Uterus (tissue), 4 donors: ENCODE results near the gene LHX6. TPM values are rescaled to one million over a fixed set of nuclear protein-coding genes. Genes with fewer than 3 reads are reported as not detected.

ENCODE experiments used
- DNase-seq, 2 donors: peaks; one replicate each; pipeline ENCODE4 v3.0.0-alpha.2; 2019 to 2020
- H3K27ac ChIP-seq, 2 donors: fragments of 200-600 bp; sonication (generic); 1 replicate in 1 of 2; 2 replicates in 1 of 2; pipeline ENCODE4 v1.5.1; 2016 to 2018
- H3K27me3 ChIP-seq, 2 donors: fragments of 200-600 bp; sonication (generic); one replicate each; pipeline ENCODE4 v1.5.1; 2018 to 2019; ENCODE audit warnings: control low read depth in 1 of 2
- H3K36me3 ChIP-seq, 2 donors: fragments of 200-600 bp; sonication (generic); one replicate each; pipeline ENCODE4 v1.5.1; 2019; ENCODE audit warnings: control low read depth in 1 of 2
- H3K4me1 ChIP-seq, 2 donors: fragments of 200-600 bp; sonication (generic); one replicate each; pipeline ENCODE4 v1.5.1; 2018 to 2019; ENCODE audit warnings: control low read depth in 1 of 2
- H3K4me3 ChIP-seq, 2 donors: fragments of 200-600 bp; sonication (generic); 1 replicate in 1 of 2; 2 replicates in 1 of 2; pipeline ENCODE4 v1.5.1; 2018 to 2019; ENCODE audit warnings: mild to moderate bottlenecking in 1 of 2
- H3K9me3 ChIP-seq, 2 donors: fragments of 200-600 bp; sonication (generic); one replicate each; pipeline ENCODE4 v1.5.1; 2019; ENCODE audit warnings: control low read depth in 1 of 2
- POLR2A ChIP-seq, 2 donors: fragments of 450-650 bp; IDR thresholded peaks; one replicate each; pipeline ENCODE4 v1.6.1; 2016; ENCODE audit warnings: antibody characterized with exemption in 2 of 2, mild to moderate bottlenecking in 1 of 2, moderate library complexity in 1 of 2
- intact Hi-C: fragments of 100-400 bp; cut with DNase I; formaldehyde crosslinking; loops from one replicate; pipeline ENCODE4 v1.15.1; 2023; ENCODE audit warnings: low total_unique reads
- total RNA-seq, 4 donors: library from RNA; depleted of rRNA in 3 of 4; stranded (reverse); fragments of >200 nt in 3 of 4; gene quantifications; one replicate each; pipeline versions ENCODE4 v1.1.0 to v1.2.4, GENCODE V29; 2014 to 2023
- TF ChIP-seq, protein P1 (sequence below), 4 experiments: fragments of 200-600 bp in 2 of 4; fragments of 450-650 bp in 2 of 4; sonication (generic) in 2 of 4; IDR thresholded peaks; one replicate each; pipeline ENCODE4 v1.5.1; 2016 to 2019; ENCODE audit warnings: antibody characterized with exemption in 4 of 4, mild to moderate bottlenecking in 2 of 4, moderate library complexity in 1 of 4
- donor health status: DM: yes; HTN: yes; CAD: no.

The LHX6 gene
- total RNA-seq, 4 donors from 2014 or later = 3.1 to 20.2 (median 12.2) TPM

DNA sequence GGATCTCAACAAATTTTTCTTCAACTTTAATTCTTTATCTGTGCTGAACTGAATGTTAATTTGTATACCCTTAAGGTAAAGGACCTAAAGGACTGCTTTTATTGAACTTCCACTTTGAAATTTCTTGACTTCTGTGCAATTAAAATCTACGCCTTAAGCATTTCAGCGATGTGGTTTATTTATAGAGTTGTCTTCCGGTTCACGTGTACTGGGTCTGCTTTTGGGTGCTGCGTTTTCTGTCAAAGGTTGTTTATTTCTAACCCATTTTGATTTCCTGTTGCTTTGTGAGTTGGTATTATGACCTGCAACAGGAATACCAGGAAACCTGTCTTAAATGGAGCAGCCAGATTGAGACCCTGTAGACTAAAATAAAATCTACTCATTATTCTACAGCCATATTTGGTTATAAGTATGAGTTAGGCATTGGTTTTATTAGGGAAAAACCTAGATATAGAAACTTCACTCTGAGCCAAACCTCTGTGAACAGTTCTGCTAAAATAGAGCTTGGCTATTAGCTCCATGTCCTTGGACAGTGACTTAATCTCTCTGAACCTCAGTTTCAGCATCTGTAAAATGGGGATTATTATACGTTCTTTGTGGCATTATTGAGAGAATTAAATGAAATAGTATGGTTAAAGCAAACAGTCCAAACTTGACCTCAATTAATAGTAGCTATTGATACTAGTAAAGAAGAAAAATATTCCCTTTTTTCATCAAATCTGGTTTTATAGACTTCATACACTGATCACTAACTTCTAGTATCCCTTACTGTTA, 39.5 kb upstream of the LHX6 start:
- Histone ChIP-seq H3K36me3 (no peaks in the 10 kb centered on the region), H3K27me3 (no peaks in the 10 kb centered on the region), H3K4me3 (no peak overlapping the region), H3K9me3 (no peaks in the 10 kb centered on the region), H3K27ac (no peak overlapping the region), H3K4me1 (peaks cover 9 to 10% of the 10 kb centered on the region in 2 donors)
- no peak for TF ChIP-seq POLR2A (IDR thresholded peaks at IDR 0.05)
- TF ChIP-seq, protein P1, sequence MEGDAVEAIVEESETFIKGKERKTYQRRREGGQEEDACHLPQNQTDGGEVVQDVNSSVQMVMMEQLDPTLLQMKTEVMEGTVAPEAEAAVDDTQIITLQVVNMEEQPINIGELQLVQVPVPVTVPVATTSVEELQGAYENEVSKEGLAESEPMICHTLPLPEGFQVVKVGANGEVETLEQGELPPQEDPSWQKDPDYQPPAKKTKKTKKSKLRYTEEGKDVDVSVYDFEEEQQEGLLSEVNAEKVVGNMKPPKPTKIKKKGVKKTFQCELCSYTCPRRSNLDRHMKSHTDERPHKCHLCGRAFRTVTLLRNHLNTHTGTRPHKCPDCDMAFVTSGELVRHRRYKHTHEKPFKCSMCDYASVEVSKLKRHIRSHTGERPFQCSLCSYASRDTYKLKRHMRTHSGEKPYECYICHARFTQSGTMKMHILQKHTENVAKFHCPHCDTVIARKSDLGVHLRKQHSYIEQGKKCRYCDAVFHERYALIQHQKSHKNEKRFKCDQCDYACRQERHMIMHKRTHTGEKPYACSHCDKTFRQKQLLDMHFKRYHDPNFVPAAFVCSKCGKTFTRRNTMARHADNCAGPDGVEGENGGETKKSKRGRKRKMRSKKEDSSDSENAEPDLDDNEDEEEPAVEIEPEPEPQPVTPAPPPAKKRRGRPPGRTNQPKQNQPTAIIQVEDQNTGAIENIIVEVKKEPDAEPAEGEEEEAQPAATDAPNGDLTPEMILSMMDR (IDR thresholded peaks at IDR 0.05) = no peak
- intact Hi-C loops = no loop called here
- DNase-seq = no peak

DNA sequence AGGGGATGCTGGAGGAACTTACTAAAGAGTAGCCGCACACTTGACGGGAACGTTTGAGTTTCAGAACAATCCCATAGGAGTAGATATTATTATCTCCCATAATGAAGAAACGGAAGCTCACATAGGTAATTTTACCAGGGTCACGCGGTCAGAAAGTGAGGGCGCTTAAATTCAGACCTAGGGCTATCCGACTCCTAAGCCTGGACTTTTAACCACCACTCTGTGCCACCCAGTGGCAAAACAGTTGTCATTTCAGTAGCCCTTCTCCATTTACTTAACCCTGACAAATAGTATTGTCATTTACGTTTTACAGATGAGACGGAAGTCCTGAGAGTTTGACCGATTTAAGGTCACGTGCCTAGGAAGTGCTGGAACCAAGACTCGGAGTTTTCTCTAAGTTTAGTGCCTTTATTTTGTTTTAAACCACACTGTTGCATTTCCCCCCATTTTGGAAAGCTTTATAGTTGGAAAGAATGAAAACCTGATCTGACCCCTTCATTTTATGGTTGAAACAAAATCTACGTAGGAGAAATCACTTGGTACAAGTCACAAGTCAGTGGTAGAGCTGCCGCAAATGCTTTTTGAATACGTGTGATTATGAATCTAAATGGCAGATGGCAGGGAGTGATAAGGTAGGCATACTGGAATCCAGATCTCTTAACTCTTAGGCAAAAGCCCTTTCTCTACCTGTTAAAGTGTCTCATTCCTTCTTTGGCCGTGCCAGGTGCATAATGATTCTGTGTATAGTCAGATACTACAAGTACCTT, 36.6 kb upstream of the LHX6 start:
- Histone ChIP-seq H3K27me3 (no peaks in the 10 kb centered on the region), H3K9me3 (no peaks in the 10 kb centered on the region), H3K27ac (peak overlapping the region; percentile 83 to 92), H3K4me3 (peak overlapping the region; percentile 59 to 92), H3K4me1 (peaks cover 15 to 24% of the 10 kb centered on the region in 2 donors), H3K36me3 (no peaks in the 10 kb centered on the region)
- no peak for DNase-seq
- TF ChIP-seq, protein P1 (IDR thresholded peaks at IDR 0.05) = no peak
- TF ChIP-seq POLR2A (IDR thresholded peaks at IDR 0.05) = no peak
- intact Hi-C loops = no loop called here

DNA sequence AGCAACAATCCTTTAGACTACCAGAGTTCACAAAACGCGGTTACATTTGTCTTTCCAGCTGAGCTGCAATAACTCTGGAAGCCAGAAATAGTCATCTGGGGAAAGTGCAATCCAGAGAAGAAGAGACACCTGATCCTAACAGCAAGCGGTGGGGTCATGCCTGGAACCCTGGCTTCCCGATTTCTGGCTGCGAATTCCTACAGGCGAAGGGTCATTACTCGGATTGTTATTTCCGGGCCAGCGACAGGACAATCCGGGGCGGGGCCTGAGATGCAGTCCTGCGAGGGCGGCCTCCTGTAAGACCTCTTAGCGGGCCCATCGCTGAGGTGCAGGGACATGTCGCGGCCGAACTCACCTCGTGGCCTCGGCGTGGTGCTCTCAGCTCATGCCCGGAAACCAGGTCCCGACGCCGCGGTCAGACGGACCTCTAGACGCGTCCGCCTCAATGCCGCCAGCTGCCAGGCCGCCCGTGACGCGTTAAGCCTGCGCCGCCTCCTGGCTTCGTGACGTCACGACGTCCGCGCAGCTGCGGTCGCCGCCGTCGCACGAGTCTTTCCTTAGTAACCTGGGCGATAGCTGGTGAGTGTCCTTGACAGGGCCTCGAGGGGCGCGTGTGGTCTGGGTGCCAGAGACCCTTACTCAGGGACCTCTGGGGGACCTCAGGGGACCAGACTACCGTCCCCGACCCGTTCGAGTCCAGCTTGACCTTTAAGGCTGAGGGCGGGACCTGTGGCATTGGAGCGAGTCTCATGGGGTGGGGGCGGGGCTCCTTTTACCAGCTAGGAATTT, 35.8 kb upstream of the LHX6 start, which contains the start of the genes MRRF and RBM18:
TSS of gene MRRF (plus strand) at position 523 of the 789 bp plus-strand sequence. CDS start 6,010 bp downstream, outside the sequence.
TSS of gene RBM18 (minus strand) at position 481 of the 789 bp plus-strand sequence. CDS start 3,348 bp downstream, outside the sequence.
- DNase-seq = peak; percentile 87 to 90
- Histone ChIP-seq H3K36me3 (no peaks in the 10 kb centered on the region), H3K4me1 (peaks cover 15 to 24% of the 10 kb centered on the region in 2 donors), H3K27me3 (no peaks in the 10 kb centered on the region), H3K27ac (peak within 1 kb of the TSS; percentile 83 to 92), H3K9me3 (no peaks in the 10 kb centered on the region), H3K4me3 (peak within 1 kb of the TSS; percentile 59 to 92)
- intact Hi-C loops = no loop called here
- TF ChIP-seq POLR2A (IDR thresholded peaks at IDR 0.05) = peak in 1 of 2 donors; percentile 82
- TF ChIP-seq, protein P1 (IDR thresholded peaks at IDR 0.05) = peak in 1 of 4 experiments; percentile 33

DNA sequence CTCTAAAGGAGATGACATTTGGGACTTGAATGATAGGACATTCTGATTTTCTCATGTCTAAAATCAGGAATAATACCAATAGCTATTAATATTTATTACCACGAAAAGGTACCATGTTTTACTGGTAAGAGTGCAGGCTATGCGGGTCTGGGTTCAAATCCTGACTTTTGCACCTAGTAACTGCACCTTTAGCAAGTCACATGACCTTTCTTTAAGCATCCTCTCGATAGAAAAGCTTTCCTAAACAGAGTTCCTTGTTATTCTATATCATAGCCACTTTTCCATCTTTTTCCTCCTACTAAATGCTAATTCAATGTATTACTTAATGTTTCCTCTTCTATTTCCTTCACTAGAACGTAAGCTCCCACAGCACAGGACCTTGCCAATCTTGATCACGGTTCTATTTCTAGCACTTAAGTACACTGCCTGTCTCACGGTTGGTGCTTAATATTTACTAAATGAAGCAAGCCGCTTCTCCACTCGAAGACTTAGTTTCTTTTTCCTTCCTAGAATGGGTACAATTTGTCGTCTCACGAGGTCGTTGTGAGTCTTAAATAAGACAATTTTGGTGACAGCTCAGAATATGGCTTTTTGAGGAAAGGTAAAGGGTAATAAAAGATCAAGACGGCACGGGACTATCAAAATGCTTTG, 35.1 kb upstream of the LHX6 start:
- Histone ChIP-seq H3K27me3 (no peaks in the 10 kb centered on the region), H3K4me3 (peak overlapping the region; percentile 59 to 92), H3K4me1 (peaks cover 15 to 24% of the 10 kb centered on the region in 2 donors), H3K27ac (peak overlapping the region; percentile 83 to 92), H3K36me3 (no peaks in the 10 kb centered on the region), H3K9me3 (no peaks in the 10 kb centered on the region)
- intact Hi-C loops = no loop called here
- TF ChIP-seq, protein P1 (IDR thresholded peaks at IDR 0.05) = no peak
- no peak for TF ChIP-seq POLR2A (IDR thresholded peaks at IDR 0.05)
- no peak for DNase-seq
